ENCODE measurements around the gene DIAPH3.

Gene DIAPH3

GRCh38 chr13:59748046-59748445, 415.7 kb downstream of the DIAPH3 start:
- H3K4me3 Mint-ChIP-seq = no peak overlapping the region
- H3K36me3 Mint-ChIP-seq (ENCODE audit: low read depth) = no peaks in the 10 kb centered on the region
- no peaks in the 10 kb centered on the region for H3K4me1 Mint-ChIP-seq (ENCODE audit: low read depth)
- no peaks in the 10 kb centered on the region for H3K27me3 Mint-ChIP-seq
- intact Hi-C loops (cut with micrococcal nuclease) = no loop called here
- no peak overlapping the region for H3K27ac Mint-ChIP-seq
- H3K9me3 Mint-ChIP-seq = no peaks in the 10 kb centered on the region

- Mint-ChIP-seq H3K36me3 (ENCODE audit: low read depth) (no peaks in the 10 kb centered on the region), H3K4me3 (no peak overlapping the region), H3K27ac (no peak overlapping the region), H3K4me1 (ENCODE audit: low read depth) (no peaks in the 10 kb centered on the region), H3K27me3 (no peaks in the 10 kb centered on the region), H3K9me3 (no peaks in the 10 kb centered on the region)
- intact Hi-C loops (cut with micrococcal nuclease) = no loop called here
These were observed 416.2 kb downstream of the DIAPH3 start for GRCh38 chr13:59747529-59747928.

- Mint-ChIP-seq H3K36me3 (ENCODE audit: low read depth) (no peaks in the 10 kb centered on the region), H3K4me3 (no peak overlapping the region), H3K27ac (no peak overlapping the region), H3K9me3 (no peaks in the 10 kb centered on the region), H3K27me3 (no peaks in the 10 kb centered on the region), H3K4me1 (ENCODE audit: low read depth) (no peaks in the 10 kb centered on the region)
- intact Hi-C loops (cut with micrococcal nuclease) = no loop called here
These were observed 417.3 kb downstream of the DIAPH3 start for GRCh38 chr13:59746291-59746962.

- H3K9me3 Mint-ChIP-seq = no peaks in the 10 kb centered on the region
- intact Hi-C loops (cut with micrococcal nuclease) = no loop called here
- no peaks in the 10 kb centered on the region for H3K36me3 Mint-ChIP-seq (ENCODE audit: low read depth)
- no peaks in the 10 kb centered on the region for H3K27me3 Mint-ChIP-seq
- no peak overlapping the region for H3K27ac Mint-ChIP-seq
- no peak overlapping the region for H3K4me3 Mint-ChIP-seq
- H3K4me1 Mint-ChIP-seq (ENCODE audit: low read depth) = no peaks in the 10 kb centered on the region
These were observed 418.3 kb downstream of the DIAPH3 start for GRCh38 chr13:59745392-59745788.

- H3K4me1 Mint-ChIP-seq (ENCODE audit: low read depth) = no peaks in the 10 kb centered on the region
- no peaks in the 10 kb centered on the region for H3K27me3 Mint-ChIP-seq
- intact Hi-C loops (cut with micrococcal nuclease) = no loop called here
- H3K9me3 Mint-ChIP-seq = no peaks in the 10 kb centered on the region
- H3K36me3 Mint-ChIP-seq (ENCODE audit: low read depth) = no peaks in the 10 kb centered on the region
- H3K4me3 Mint-ChIP-seq = no peak overlapping the region
- H3K27ac Mint-ChIP-seq = no peak overlapping the region
These were observed 418.9 kb downstream of the DIAPH3 start for GRCh38 chr13:59744747-59745391.

GRCh38 chr13:59743195-59743594, 420.5 kb downstream of the DIAPH3 start:
- no peaks in the 10 kb centered on the region for H3K36me3 Mint-ChIP-seq (ENCODE audit: low read depth)
- no peaks in the 10 kb centered on the region for H3K4me1 Mint-ChIP-seq (ENCODE audit: low read depth)
- H3K9me3 Mint-ChIP-seq = no peaks in the 10 kb centered on the region
- H3K27ac Mint-ChIP-seq = no peak overlapping the region
- intact Hi-C loops (cut with micrococcal nuclease) = no loop called here
- H3K27me3 Mint-ChIP-seq = no peaks in the 10 kb centered on the region
- H3K4me3 Mint-ChIP-seq = no peak overlapping the region

GRCh38 chr13:59742467-59742866, 421.3 kb downstream of the DIAPH3 start:
- Mint-ChIP-seq H3K27me3 (no peaks in the 10 kb centered on the region), H3K27ac (no peak overlapping the region), H3K36me3 (ENCODE audit: low read depth) (no peaks in the 10 kb centered on the region), H3K4me1 (ENCODE audit: low read depth) (no peaks in the 10 kb centered on the region), H3K9me3 (no peaks in the 10 kb centered on the region), H3K4me3 (no peak overlapping the region)
- intact Hi-C loops (cut with micrococcal nuclease) = no loop called here

GRCh38 chr13:59738921-59739320, 424.8 kb downstream of the DIAPH3 start:
- H3K27me3 Mint-ChIP-seq = no peaks in the 10 kb centered on the region
- intact Hi-C loops (cut with micrococcal nuclease) = no loop called here
- H3K36me3 Mint-ChIP-seq (ENCODE audit: low read depth) = no peaks in the 10 kb centered on the region
- no peak overlapping the region for H3K4me3 Mint-ChIP-seq
- no peaks in the 10 kb centered on the region for H3K4me1 Mint-ChIP-seq (ENCODE audit: low read depth)
- H3K9me3 Mint-ChIP-seq = no peaks in the 10 kb centered on the region
- no peak overlapping the region for H3K27ac Mint-ChIP-seq

- no peaks in the 10 kb centered on the region for H3K36me3 Mint-ChIP-seq (ENCODE audit: low read depth)
- H3K27ac Mint-ChIP-seq = no peak overlapping the region
- H3K9me3 Mint-ChIP-seq = no peaks in the 10 kb centered on the region
- no peak overlapping the region for H3K4me3 Mint-ChIP-seq
- no peaks in the 10 kb centered on the region for H3K4me1 Mint-ChIP-seq (ENCODE audit: low read depth)
- no peaks in the 10 kb centered on the region for H3K27me3 Mint-ChIP-seq
- intact Hi-C loops (cut with micrococcal nuclease) = no loop called here
These were observed 429.3 kb downstream of the DIAPH3 start for GRCh38 chr13:59734393-59734792.

- intact Hi-C loops (cut with micrococcal nuclease) = no loop called here
- no peaks in the 10 kb centered on the region for H3K9me3 Mint-ChIP-seq
- no peaks in the 10 kb centered on the region for H3K36me3 Mint-ChIP-seq (ENCODE audit: low read depth)
- H3K4me3 Mint-ChIP-seq = no peak overlapping the region
- H3K4me1 Mint-ChIP-seq (ENCODE audit: low read depth) = no peaks in the 10 kb centered on the region
- H3K27ac Mint-ChIP-seq = no peak overlapping the region
- no peaks in the 10 kb centered on the region for H3K27me3 Mint-ChIP-seq
These were observed 430.0 kb downstream of the DIAPH3 start for GRCh38 chr13:59733744-59734143.

GRCh38 chr13:59730026-59730425, 433.7 kb downstream of the DIAPH3 start:
- no peak overlapping the region for H3K27ac Mint-ChIP-seq
- no peaks in the 10 kb centered on the region for H3K4me1 Mint-ChIP-seq (ENCODE audit: low read depth)
- H3K9me3 Mint-ChIP-seq = no peaks in the 10 kb centered on the region
- H3K36me3 Mint-ChIP-seq (ENCODE audit: low read depth) = no peaks in the 10 kb centered on the region
- H3K27me3 Mint-ChIP-seq = no peaks in the 10 kb centered on the region
- H3K4me3 Mint-ChIP-seq = no peak overlapping the region
- intact Hi-C loops (cut with micrococcal nuclease) = no loop called here

GRCh38 chr13:59728896-59729545, 434.7 kb downstream of the DIAPH3 start:
- Mint-ChIP-seq H3K27ac (no peak overlapping the region), H3K4me3 (no peak overlapping the region), H3K36me3 (ENCODE audit: low read depth) (no peaks in the 10 kb centered on the region), H3K9me3 (no peaks in the 10 kb centered on the region), H3K27me3 (no peaks in the 10 kb centered on the region), H3K4me1 (ENCODE audit: low read depth) (no peaks in the 10 kb centered on the region)
- intact Hi-C loops (cut with micrococcal nuclease) = no loop called here

GRCh38 chr13:59721926-59722910, 441.5 kb downstream of the DIAPH3 start:
- no peak overlapping the region for H3K4me3 Mint-ChIP-seq
- H3K9me3 Mint-ChIP-seq = no peaks in the 10 kb centered on the region
- no peak overlapping the region for H3K27ac Mint-ChIP-seq
- no peaks in the 10 kb centered on the region for H3K27me3 Mint-ChIP-seq
- H3K4me1 Mint-ChIP-seq (ENCODE audit: low read depth) = no peaks in the 10 kb centered on the region
- no peaks in the 10 kb centered on the region for H3K36me3 Mint-ChIP-seq (ENCODE audit: low read depth)
- intact Hi-C loops (cut with micrococcal nuclease) = no loop called here

- Mint-ChIP-seq H3K27ac (no peak overlapping the region), H3K4me3 (no peak overlapping the region), H3K4me1 (ENCODE audit: low read depth) (no peaks in the 10 kb centered on the region), H3K36me3 (ENCODE audit: low read depth) (no peaks in the 10 kb centered on the region), H3K27me3 (no peaks in the 10 kb centered on the region), H3K9me3 (no peaks in the 10 kb centered on the region)
- intact Hi-C loops (cut with micrococcal nuclease) = no loop called here
These were observed 448.1 kb downstream of the DIAPH3 start for GRCh38 chr13:59715611-59716010.

Measured in dendritic cell treated with granulocyte-macrophage colony-stimulating factor and Interleukin-4, amounts not matched to agents 40 ng/mL and 50 ng/mL, for 4 days (primary cell).